NCI-H1048 (cell line): ENCODE data around the gene FAM120AOS.

Experiments
- DNase-seq: peaks from one replicate; lab custom pipeline; 2025; lab: John Stamatoyannopoulos, UW

FAM120AOS gene

DNA sequence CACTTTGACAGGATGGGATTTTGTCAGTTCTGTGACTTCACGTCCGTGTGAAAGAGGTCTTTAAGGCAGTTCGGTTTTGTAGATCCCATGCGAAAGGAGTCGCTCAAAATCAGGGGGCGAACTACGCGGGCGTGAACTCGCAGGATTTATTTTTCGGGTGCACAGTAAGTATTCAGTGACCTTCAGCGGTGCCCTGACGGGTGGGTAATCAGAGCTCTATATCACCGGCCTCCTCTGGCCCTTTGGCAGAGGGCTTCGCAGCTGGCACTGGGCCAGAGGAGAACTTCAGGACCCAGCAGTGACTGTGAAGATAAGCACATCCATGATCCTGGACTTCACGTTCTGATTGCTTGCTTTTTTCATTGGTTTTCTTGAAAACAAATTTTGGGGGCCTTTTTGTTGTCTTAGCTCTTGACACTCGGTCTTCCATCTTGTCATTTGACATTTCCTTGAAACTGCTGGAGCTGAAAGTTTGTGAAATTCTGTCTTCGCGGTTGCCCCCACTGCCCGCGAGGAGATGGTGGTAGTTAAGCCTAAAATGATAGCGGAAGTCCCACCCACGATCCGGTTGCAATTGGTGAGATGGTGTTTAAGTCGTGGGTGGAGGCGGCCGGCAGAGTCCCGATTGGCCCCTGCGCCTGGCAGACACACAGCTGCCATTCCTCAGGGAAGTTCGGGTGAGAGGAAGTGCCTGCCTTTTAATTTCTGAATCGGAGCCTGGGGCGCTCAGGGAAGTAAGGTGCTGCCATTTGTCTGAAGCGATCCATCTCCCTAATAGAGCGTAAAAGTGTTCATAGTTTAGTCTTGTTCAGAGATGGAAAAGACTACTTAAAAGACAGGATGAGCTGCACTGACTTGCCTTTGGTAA is at the start of gene FAM120AOS:
FAM120AOS (minus strand) TSS at position 535 of the 868 bp plus-strand sequence. CDS start 872 bp downstream, outside the sequence.
- peak; percentile 89 for DNase-seq

DNA sequence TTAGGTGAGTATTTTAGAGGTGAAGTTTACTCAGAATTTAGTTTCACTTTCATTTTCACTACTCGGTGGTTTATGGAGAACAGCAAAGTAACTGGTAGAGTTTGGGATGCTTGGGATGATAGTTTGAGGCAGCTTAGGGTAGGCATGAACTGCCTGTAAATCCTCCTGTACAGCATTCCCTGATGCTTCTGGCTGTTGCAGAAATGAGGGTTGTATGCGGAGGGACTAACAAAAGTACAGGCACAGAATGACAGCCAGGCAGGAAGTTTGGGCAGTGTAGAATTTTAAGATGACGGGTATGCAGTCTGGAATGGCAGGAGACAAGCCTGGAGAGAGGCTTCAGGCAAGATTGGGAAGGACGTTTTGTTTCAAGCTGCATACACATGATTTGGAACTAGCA is 48.0 kb upstream of the FAM120AOS start:
- no peak for DNase-seq

DNA sequence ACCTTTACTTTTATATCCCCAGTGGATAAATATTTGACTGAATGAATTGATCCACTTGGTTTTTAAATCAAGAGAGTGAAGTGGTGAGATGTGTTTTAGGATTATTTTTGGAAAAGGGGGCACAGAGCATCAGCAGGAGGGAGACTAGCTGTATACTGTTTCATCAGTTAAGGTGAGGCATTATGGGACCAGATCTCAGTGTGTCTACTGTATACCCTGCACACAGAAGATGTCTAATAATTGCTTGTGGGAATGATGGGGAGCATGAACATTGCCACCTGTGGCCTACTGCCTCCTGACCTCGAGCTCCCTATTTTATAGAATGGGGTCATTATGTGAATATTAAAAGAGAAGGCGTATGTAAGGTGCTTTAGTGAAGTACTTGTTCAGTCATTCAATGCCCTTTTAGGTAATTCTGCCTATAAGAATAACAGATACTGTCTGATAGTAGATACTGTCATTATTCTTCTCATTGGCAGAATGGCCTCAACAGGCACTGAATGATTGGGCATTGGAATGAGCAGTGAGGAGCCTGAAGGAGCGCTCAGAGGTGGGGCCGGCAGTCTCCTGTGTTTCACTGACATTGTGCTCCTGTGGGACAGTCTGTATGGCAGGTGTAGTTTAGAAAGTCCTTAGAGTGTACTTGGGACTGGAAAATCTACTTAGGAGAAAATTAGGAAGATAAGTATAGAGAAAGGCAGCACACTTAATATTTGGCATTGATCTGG is 47.4 kb upstream of the FAM120AOS start:
- no peak for DNase-seq

DNA sequence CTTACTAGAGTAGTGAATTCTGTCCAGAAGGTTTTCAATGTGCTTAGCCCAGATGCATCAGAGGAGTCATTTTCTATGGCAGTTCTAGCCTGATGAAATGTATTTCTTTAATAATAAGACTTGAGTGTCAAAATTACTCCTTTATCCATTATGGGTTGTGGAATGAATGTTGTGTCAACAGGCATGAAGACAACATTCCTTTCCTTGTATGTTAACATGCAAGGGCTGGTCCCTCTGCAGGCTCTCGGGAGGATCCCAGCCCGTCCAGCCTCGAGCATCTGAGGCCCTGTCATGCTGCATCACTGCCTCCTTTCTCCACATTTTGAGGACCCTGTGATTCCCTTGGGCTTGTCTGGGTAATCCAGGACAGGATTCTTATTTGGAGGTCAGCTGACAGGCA is 42.9 kb upstream of the FAM120AOS start:
- no peak for DNase-seq

DNA sequence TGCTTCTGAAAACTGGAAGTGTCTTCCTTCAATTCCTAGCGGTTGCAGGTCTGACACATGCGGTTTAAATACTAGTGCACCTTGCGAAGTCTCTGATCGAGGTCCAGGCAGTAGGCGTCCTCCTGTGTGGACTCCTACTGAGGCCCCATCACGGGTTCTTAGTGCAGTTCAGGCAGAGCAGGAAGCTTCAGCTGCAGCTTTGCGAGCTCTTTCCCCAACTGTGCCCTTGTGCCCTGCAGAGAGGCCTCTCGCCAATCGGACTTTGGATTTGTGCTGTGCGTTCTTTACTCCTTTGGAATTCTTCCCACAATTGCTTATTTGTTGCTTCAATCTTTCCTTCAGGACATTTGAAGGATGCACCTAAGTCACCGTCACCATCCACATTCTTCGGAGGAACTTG is 40.6 kb upstream of the FAM120AOS start:
- no peak for DNase-seq

DNA sequence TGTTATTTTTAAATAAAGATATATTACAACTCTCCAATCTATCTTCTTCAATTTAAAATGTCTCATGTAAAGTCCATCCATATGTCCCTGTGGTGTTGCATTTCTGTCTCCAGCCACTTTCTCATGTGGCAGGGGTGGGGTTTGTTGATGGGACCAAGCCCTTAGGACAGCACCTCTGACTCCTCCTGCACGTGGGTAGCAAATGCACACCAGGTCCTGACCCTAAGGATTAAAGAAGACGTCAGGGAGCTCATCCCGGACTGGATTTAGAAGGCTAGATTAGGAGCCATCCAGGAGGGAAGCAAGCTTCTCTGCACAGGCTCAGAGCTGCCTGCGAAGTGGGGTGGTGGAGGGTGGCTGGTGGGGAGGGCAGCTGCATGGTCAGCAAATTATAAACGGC is 38.9 kb upstream of the FAM120AOS start:
- DNase-seq: no peak

DNA sequence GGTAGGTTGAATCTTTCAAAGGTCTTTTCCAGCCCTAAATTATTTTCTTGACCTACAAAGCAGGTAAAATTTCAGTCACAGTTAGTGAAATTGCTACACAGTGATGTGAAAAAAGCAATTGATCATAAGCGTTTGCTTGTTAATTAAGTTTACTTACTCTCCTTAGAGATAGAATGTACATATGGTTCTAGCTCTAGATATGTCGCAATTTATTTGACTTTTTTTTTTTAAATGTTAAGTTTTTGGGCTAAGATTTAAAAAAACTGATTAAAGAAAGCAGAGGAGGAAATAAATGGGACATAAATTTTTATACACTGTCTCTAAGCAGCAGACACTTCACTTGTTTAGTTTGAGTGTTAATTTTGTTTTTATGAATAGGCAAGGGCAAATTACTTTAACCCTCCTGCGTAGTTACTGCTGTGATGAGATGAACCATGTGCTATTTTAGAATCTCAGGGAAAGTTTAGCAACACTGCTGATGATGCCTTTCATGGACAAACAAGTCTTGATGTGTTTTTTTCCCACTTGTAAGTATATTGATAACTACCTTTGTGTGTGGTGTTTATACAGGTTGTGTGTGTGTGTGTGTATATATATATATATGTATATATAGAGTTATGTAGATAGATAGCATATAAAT is 38.3 kb upstream of the FAM120AOS start:
- DNase-seq: no peak

DNA sequence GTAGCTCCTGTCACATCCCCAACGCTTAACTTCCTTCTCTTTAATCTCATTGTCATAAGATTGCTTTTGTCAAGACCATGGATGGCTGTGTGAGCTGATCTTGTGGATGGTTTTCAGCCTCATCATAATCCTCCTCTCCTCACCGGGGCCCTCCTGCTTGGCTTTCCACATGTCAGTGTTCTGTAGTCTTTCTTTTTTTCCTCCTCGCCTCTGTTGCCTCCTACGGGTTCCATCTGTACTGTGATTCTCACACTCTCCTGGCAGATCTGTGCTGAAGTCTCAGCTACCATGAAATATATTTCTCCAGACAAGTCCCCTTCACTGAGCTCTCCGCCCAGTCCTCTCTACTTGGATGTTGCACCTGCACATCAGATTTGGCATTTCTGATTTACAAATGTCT is 34.9 kb upstream of the FAM120AOS start:
- DNase-seq: no peak

DNA sequence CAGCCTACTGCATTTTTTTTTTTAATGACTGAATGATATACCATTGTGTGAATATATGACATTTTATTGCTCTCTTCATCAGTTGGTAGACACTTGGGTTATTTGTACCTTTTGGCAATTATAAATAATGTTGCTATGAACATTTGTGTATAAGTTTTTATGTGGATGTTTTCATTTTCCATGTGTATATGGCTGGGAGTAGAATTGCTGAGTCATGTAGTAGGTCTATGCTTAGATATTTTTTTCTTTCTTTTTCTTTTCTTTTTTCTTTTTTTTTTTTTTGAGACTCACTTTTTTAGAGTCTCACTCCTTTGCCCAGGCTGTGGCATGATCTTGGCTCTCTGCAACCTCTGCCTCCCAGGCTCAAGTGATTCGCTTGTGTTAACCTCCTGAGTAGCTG is 32.9 kb upstream of the FAM120AOS start:
- DNase-seq: no peak

DNA sequence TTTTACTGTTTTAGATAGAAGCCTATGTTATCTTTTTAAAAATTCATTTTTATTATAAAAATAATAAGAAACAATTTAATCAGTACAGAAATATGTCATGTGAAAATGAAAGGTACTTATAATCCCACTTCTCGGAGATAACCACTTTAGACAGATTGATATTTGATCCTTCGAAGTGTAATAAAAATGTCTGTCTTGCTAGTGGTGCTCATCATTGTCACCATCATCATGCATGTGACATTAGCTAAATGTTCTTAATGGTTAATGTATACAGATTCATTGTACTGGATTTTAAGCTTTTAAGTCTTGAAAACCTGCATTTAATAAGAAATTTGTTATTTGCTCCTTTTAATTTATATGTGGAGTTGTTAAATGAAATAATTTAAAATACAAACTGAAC is 30.1 kb upstream of the FAM120AOS start:
- DNase-seq: no peak

DNA sequence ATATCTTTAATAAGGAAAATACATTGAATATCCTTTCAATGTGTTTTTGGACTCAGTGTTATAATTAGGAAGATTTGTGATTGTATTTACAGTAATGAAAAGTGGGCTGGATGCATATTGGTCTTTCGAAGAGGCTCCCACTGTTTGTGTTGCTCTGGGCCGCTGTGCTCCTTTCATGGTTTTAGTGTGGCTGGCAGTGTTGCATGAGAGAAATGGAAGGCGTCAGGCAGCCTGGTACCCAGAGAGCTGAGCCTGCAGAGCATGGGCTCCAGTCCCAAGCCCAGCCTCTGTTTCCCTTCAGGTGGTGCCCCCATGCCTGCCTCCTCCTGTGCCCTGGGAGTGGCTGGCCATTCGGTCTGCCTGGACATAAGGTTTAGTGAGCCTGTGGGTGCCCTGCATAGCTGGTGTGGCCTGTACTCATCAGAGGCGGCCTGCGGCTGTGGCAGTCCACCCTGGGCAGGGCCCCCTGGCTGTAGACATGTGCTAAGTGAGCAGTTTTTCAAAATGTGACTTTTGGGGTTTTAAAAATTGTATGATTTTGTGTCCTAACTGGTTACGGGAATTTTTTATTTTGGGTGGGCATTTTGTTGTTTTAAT is 27.4 kb upstream of the FAM120AOS start:
- no peak for DNase-seq

DNA sequence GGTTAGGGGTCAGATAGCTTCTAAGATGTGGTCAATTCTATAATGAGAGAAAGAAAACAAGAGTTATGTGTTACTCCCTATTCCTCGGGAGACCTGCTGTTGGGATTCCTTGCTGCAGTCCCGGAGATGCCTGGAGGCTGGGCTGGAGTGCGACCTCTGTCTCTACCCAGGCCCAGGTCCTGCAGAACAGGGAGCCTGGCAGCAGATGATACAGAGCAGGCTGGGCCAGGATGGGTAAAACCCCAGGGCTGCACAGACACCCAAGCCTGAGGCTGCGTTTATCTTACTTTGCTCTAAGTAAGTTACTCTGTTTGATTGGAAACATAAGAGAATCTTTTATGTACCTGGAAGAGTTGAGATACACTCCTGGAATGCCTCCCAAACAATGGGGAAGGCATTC is 26.9 kb upstream of the FAM120AOS start:
- DNase-seq: no peak

DNA sequence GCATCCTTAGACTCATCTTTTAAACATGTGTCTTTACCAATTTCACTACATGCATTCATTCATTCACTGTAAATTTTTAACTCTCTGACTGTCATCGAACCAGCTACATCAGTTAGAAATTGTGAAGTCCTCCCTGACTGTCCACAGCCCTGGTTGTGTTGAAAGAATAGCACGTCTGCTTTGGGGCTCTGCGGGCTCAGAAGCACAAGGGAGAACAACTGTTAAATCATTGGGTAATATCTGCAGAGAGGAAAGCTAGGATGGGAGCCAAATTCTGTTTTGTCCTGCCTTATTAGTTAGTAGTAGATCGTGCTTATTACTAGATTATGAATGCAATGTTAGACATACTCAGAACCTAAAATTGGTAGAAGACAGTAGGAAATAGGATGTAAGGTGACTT is 26.3 kb upstream of the FAM120AOS start:
- no peak for DNase-seq

DNA sequence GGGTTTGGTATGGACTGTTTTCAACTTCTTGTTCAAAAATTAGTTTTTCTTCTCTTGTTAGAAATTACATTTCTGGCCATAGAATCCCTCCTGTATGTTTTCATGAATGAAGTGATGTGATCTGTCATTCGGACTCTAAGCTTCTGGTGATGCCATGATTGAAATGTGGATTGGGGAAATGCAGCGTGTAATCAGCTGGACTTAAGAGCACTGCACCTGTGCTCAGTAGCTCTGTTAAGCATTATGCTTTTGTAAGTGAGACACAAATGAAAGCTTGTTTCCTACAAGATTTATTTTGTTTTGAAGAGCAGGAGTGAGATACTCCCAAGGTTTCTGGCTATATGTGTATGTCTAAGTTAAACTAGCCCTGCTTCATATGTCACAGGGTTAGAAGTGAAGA is 24.0 kb upstream of the FAM120AOS start:
- no peak for DNase-seq

DNA sequence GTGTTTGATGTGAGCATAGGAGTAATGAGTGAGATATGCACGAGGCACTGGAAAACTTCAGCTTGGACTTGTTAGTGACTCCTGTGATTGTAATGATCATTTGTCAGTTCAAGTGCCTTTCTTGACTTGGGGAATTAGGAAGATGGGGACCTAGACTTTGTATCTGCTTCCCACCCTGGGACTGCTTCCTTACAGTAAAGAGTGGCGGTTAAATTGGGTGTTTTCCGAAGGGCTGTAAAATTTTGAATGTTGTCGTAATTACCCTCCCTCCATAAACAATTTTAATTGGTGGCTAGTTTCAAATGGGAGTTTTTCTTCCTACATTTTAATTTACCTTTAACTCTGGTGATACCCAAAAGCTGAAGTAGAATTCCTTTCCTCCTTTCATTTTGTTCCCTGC is 23.5 kb upstream of the FAM120AOS start:
- DNase-seq: no peak

DNA sequence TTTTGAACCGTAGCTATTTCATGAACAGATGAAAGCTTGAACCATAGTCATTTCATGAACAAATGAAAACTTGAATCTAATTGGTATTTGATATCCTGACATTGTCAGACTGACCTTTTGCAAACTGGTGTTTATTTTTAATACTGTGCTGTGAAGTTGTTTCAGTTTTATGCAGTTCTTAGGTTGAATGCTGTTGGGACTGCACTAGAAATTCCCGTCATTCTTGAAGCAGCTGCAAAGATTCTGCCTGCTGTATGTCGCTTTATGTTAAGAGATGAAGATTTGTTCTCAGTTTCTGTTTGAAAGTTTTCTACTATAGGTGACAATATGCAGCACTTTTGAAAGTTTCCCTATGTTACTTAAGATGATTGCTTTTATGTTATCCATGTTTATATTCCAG is 22.5 kb upstream of the FAM120AOS start:
- no peak for DNase-seq

DNA sequence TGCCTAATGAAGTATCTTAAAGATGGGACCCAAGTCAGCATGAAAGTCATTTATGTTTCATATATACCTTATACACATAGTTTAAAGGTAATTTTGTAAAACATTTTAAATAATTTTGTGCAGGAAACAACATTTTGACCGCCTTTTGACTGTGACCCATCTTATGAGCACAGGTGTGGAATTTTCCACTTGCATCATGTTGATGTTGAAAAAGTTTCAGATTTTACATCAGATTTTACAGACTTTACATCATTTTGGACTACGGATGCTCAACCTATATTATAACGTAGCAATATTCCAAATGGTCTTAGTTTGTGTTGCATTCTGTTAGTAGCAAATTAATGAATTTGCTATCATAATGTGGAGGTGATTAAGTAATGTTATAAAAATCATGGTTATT is 21.7 kb upstream of the FAM120AOS start:
- no peak for DNase-seq

DNA sequence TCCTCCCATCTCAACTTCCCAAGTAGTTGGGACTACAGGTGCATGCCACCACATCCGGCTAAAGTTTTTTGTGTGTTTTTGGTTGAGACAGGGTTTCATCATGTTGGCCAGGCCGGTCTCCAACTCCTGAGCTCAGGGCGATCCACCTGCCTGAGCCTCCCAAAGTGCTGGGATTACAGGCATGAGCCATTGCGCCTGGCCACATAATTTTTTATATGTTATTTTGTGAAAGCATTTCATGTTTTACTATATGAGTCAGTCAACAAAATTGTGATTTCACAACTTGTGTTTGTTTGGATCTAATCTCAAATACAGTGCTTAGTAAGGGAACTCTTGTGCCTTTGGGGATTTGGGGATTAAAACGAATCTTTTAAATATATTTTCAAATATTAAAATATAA is 20.0 kb upstream of the FAM120AOS start:
- DNase-seq: no peak

DNA sequence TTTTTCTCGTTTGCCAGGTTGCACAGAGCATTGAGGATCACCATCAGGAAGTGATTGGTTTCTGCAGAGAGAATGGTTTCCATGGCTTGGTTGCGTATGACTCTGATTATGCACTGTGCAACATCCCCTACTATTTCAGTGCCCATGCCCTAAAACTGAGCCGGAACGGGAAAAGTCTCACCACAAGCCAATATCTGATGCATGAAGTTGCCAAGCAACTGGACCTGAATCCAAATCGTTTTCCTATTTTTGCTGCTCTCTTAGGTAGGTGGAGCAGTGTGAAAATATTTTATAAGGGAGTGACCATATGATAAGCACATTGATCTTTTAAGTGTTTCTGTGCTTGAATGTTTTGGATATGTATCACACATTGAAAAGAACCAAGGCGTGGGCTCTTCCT is 17.7 kb upstream of the FAM120AOS start:
- no peak for DNase-seq

DNA sequence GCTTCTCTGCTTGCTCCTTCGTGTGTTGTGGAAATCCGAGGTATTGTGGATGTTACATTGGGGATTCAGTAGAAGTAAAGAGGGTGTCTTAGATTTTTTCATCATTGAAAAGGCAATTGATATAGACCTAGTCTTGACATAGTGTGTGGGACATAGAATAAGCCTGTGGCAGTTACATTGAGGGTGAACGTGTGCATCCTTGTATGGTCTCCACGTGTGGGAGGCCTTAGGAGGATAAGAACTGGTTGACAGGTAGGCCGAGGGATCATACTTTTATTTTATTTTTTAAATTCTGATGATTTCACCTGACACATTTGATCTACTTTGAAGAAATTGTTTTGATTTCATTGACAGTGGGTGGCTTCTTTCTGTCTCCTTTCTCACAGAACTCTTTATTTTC is 17.0 kb upstream of the FAM120AOS start:
- DNase-seq: no peak

DNA sequence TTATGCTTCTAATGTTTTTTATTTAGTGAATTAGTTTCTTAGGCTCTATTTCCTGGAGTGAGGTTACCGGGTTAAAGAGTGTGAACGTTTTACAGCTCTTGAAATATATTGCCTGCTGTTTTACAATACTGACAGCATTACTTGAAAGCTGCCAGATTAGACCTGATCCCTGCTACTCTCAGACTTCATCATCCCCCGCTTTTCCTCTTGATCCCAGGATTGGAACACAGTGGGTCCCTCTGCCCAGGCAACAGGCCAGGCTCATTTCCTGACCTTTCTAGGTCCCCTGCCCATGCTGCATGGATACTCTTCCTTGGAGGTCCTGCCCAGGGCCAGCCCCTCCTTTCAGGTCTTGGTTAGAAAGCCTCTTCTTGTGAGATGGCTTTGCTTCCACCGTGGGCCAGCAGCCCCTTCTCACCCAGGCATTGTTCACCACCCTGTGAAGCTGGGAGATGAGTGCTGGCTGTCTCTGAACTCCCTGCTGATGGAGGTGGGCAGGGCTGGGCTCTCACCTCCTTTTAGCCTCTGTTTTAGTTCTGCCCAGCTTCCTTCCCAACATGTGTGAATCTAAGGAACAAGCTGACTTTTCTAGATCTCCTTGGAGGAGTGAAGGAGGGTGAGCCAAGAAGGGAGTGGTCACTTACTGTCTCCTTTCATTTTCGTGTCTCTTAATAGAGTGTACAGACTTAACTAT is 15.5 kb upstream of the FAM120AOS start:
- DNase-seq: no peak

DNA sequence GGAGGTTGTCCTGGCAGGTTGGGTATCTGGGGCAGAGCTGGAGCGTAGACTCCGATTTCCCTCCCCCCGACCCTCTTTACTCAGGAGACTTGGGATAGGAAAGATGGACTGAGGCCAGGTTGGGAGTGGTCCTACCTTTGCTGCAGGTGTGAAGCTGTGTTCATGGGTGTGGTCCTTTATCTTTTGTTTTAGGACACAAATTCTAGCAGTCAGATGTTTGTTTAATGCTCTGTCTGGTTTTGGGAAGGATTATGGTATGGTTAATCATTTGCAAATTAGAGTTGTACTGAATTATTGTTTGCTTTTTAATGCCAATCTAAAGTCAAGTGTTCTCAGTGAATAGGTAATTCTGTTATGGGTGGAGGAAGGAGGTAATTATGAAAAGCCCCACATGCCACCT is 14.1 kb upstream of the FAM120AOS start:
- peak; percentile 36 for DNase-seq
